ENCODE measurements around the gene CCBE1. TPM values are rescaled to one million over a fixed set of nuclear protein-coding genes. Genes with fewer than 3 reads are reported as not detected.

CCBE1 gene
- total RNA-seq, 1 experiment from 2014 or later, result 9.9 TPM

DNA sequence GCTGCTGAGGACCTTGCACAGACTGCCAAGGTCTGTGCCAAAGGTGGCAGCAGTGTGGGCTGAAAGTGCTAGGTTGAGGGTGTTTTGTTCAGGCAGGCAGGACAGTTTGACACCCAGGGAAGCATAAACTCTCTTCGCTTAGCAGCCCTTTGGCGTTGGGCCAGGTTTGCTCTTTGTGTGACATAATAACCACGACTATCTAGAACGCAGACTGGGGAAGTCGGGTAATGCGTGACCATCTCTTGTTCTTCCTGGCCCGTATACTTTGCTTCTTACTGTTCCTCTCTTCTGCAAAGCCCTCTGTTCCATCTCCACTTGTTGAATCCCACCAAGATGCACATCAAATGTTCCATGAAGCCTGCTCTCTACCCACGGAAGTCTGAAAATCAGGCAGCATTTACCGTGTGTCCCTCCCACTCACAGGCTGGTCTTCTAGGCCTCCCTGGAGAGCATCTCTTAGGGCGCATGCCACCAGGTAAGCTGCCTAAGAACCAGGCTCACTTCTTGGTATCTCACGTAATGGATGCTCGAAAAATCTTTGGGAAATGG, 241.4 kb downstream of the CCBE1 start:
- DNase-seq (ENCODE audit: low read depth), result no peak

DNA sequence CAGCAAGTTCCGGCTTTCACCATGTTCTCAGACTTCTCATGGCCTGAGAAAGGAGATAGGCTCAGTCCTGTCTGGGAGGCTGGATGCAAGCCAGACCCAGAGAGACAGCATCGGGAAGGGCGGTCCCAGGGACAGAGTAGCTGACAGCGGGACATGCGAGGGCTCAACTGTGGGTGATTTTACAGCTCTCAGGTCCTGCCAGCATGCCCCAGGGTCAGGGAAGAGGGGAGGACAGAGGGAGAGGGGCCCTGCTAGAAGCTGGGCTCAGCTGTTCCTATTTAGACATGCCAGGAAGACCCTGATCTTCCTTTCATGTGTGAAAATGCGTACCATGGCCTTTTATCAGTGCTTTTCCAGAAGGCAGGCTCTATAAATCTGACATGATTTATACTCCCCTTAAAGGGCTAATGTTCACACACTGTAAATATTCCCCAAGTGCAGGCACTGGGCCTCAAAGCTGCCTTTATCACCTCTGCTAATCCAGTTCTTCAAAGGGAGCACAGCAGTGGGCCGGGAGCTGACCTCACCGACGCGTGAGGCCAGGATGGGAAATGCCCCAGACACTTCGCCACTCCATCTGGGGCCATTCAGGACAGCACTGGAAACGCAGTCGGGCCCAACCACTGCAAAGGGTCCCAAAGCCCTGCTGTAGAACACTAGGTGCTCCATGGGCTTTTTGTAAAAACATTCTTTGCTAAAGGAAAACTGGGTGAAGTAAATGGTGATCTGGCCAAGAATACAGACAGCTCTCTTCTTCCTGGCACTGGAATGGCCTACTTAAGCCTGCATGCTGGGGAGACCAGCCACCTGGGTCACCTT, 242.1 kb downstream of the CCBE1 start:
- DNase-seq (ENCODE audit: low read depth), result no peak

DNA sequence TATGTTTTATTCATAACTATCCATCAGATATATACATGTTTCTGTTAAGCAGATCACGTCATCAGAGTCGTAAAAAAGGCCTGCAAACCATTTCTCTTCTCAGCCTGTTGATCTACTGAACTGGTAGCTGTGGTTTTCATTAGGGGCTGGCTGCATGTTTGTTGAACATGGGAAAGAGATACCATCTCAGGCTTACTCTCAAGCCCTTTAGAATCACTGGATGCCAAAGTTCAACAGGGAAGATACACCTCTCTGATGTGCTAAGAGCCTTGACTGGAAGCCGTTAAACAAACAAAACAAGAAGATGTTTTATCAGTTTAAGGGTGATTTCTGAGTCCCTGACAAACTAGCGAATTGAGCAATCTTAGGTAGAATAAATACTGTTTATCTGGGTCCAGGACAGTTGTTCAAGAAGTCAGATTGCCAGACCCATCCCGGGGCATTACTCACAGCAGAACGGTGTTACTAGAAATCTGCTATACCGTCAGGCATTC, 243.7 kb downstream of the CCBE1 start:
- DNase-seq (ENCODE audit: low read depth), result no peak

DNA sequence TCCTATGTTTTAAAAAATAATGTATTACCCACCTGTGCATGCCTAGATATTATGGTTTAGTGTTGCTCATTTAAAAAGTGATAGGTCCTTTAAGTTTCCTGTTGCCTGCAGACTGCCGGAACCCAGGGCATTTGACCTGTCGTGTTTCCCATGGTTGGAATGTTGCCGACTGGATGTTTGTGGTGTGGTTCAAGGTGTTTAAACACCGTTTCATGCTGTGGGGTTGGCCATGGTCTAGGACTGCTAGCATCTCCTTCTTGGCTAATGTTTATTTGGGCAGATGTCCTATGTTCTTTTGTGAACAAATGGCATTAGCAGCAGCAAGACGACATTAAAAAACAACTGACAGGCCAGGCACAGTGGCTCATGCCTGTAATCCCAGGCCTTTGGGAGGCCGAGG, 245.3 kb downstream of the CCBE1 start:
- DNase-seq (ENCODE audit: low read depth), result no peak

DNA sequence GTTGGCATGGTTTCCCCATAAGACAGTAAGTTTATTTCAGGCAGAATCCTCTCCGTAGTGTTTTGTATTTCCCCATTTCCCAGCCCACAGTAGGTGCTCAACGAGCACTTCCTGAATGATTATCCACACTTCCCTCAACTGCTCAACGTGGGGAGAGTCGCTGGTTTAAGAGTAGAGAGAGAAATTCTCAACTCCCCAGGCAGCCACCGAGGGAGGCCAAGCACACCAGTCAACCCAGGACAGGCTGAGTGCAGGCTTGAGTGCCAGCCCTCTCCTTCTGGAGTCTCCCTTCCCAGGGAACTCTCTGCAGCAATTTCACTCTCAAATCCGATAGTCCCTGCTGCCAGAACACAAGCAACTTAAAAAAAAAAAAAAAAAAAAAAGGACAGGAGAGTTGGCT, 246.2 kb downstream of the CCBE1 start:
- no peak for DNase-seq (ENCODE audit: low read depth)

DNA sequence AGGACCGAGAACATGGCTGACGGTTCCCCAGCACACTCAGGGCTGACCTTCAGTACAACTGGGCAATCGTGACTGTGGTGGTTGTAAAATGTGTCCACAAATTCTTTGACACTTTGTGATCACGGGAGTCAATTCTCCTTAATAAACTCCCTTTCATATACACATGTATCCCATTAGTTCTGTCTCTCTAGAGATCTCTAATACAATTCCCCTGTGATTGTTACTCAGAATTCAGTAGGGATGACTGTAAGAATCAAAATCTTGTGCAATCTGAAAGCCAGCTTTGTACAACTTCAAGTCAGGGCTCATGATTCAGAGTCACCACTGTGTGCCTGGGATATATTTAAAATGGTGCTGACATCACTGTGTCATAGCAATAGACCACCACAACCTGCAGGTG, 248.7 kb downstream of the CCBE1 start:
- no peak for DNase-seq (ENCODE audit: low read depth)

DNA sequence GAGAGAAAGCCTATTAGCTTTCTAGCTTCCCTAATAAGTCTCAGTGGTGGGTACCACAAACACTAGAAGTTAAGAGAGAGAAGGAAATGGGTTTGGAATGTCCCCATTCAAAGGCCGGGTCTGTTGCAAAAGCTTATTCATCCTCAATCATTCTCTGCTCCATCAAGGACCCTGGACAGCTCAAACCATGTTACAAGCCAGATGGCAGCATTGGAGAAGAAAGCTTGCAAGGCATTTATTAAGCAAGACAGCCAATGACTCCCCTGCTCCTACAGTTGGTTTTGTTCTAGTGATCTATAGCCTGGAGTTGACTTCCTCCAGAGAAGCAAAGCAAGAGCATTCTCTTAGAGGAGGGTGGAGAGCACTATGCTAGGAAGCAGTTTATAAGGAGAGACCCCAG, 251.2 kb downstream of the CCBE1 start:
- DNase-seq (ENCODE audit: low read depth), result peak; percentile 19

DNA sequence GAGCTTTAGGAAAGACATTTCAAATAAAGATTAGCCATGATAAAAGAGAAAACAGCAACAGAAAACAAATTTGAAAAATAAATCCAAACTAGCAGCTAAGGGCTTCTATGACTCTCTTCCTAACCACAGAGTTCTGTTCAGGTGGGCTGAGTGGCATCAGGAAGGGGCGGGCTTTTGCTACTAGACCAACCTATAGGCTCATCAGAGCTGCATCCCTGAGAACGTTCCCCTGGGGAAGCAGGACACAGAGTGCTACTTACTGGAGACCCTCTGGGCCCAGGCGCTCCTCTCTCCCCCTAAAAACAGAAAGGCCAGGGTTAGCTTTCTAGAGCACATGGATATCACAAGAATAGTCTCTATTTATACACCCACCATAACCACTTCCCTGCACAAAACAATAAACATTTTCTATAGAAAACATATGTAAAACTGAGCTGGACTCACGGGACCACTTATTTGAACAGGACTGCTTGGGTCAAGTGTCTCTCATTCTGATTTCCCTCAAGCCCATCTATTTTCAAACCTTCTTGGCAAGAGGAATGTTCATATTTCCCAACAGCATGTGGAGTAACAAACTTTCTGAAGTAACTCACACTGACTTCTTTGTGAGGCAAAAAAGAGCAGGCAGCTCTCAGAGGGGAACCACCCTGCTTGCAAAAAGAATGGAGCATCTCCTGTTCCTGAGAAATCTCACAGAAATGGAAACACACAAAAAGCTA, 259.2 kb downstream of the CCBE1 start:
- DNase-seq (ENCODE audit: low read depth), result no peak

DNA sequence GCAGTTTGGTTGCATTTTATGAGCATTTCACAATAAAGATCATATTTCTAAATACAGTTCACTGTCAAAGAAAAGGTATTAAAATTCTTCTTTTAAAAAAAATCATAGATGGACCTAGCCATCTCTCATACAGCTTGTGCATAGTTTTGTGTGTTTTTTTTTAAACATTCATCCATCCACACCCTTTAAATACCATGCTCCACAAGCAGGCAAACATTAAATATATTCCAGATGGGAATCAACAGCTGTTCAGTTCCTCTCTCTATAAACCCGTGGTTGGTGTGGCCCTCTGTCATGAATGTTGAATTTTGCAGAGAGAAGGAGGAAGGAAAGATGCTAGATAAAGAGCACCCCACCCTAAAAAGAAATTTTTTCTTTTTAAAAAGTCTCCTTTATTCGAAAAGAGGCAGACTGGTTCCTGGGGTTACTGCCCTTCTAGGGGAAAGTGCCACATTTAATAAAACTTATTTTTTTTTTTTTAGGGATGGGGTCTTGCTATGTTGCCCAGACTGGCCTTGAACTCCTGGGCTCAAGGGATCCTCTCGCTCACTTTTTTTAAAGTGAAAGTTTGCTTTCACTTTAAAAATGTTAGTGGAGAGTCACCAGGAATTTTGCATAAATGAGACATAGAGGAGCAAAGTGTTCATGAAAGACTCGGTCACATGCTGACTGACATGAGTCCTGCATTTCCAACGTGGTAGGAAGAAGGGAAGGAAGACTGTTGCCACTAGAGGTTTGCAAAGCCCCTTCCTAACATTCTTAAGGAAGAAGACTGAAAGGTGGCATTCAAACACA, 264.2 kb downstream of the CCBE1 start:
- no peak for DNase-seq (ENCODE audit: low read depth)

DNA sequence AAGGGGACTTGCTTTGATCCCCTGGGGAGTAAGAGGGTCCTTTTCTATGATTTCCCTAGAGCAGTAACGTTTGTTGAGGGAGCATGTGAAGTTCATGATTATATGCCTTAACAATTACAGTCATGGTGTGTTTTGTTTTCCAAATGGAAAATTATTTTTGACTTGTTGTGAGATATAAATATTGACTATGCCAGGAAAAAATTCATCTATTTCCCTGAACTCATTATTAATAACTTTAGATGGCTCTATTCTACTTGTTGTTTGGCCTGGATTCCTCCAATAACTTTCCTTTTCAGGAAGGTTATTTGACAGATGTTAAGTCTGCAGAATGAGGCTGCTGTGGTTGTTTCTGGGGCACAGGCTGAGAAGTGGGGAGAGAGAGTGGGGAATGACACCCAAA, 266.1 kb downstream of the CCBE1 start:
- DNase-seq (ENCODE audit: low read depth), result no peak

DNA sequence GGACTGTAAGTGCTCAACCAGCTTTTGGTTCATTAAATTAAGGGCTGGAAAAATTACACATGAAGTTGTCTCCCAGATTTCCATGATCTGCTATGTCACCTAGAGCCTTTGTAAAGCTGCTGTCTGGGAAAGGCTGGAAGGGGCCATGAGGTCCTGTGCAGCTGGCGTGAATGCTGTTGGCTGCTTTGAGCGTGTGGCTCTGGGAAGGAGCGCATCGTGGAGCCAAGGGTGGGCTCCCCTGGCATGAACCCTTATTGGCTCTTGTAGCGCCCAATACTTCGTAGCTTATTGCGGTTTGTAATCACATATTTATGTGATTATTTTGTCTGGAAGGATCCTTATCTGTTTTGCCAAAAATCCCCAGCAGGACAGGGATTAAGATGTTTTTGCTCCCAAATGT, 267.6 kb downstream of the CCBE1 start:
- DNase-seq (ENCODE audit: low read depth), result no peak

DNA sequence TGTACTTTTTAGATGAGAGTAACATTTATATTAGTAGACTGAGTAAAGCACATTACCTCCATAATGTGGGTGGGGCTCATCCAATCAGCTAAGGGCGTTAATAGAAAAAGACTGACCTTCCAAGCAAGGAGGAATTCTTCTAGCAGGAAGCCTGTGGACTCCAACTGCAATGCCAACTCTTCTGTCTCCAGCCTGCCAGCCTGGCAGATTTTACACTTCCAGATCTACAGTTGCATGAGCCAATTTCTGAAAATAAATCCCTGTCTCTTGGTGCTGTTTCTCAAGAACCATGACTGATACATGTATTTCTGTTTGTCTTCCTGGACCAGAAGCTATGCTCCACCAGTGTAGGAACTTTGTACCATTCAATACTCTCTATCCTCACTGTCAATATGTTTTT, 269.2 kb downstream of the CCBE1 start:
- no peak for DNase-seq (ENCODE audit: low read depth)

DNA sequence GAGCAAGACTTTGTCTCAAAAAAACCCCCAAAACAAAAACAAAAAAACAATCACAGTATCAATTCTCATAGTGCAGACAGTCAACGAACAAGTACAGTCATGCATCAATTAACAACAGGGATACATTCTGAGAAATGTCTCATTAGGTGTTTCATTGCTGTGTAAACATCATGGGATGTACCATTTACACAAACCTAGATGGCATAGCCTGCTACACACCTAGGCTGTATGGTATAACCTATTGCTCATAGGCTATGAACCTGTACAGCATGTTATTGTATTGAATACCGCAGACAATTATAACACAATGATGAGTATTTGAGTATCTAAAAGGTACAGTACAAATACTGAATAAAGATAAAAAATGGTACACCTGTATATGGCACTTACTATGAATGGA, 270.4 kb downstream of the CCBE1 start:
- no peak for DNase-seq (ENCODE audit: low read depth)

DNA sequence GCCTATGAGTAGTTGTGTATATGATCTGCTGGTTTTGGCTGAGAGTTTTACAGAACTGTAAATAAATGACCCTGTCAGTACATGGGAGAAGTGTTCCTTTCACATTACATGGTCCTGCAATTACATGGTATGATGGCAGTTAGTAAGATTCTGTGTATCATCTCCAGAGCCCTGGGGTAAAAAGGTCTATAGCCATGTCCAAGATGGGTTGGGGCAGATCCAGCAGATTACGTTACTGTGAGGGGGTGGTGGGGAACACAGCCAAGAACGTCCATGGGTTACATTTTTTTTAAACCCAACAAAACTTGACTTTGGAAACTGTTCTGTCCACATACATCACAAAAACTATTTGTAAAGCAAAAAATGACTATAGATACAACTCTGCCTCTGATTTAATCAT, 274.0 kb downstream of the CCBE1 start:
- DNase-seq (ENCODE audit: low read depth), result no peak

DNA sequence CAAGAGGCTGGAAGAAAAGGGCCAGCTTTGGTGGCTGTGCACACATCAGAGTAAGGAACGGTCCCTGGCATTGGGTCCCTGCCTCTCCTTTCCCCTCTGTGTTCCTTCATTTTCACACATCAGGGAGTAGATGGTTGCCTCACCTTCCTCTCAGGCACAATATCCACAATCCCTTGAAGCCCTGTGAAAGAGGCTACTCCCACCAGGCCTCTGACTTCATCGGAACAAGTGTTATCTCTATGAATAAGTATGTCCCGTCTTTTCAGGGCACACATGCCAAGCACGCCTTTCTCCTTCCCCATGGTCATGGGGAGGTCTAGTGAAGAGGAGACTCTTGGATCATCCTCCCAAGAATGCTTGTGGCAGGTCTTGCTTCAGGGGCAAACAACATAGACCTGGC, 277.0 kb downstream of the CCBE1 start:
- no peak for DNase-seq (ENCODE audit: low read depth)

DNA sequence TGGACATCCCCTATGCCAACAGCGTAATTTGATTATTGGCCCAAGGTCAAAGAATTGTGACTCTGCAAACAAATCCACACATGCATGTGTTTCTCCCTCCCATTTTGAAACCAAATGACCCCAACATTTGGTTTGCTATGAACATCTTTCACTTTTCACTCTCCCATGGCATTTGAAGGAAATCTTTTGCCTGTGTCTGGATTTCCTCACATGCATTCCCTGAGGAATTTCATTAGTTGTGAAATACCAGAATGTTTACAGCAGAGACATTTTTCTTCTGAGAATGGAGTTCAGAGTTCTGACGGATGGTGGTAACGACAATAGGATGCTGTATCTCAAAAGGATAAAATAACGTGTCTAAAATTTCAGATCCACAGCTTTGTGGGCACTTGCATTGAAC, 277.8 kb downstream of the CCBE1 start:
- DNase-seq (ENCODE audit: low read depth), result no peak

DNA sequence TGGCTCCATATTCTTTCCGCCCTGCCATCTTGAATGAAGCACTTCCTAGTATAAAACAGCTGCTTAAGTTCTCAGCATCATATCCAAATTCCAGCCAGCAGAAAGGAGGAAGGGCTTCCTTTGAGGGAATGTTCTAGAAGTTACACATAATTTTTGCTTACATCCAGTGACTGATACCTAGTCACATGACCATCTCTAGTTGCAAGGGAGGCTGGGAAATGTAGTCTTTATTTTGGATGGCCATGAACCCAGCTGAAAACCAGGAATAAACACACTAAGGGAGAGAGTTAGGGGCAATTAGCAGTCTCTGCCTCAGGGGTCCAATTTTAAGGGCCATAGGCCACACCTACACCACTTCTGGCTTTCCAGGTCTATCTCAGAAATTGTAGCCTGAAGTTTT, 280.4 kb downstream of the CCBE1 start:
- peak; percentile 9 for DNase-seq (ENCODE audit: low read depth)

DNA sequence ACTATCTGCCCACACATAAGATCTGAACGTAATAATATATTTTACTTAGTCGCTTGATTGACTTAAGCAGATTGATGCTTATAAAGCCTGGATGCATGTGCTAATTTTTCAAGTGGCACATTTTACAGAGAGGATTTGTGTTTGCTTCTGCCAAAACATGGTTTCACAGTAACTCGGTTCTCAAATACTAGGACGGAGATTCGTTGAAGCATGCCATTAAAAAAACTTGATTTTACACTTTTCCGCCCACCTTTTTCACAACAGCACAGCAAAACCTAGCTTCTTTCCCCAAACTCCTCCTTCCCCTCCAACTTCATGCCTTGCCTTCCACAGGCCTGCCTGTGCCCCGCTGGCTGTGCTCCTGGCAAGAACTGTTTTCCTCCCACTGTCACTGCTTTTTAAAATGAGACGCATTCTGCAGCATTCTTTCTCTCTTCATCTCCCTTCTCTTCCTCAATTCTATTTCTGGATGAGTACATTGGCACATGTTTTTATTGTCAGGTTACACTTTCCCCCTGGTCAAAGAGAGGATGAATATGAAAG, 283.0 kb downstream of the CCBE1 start:
- DNase-seq (ENCODE audit: low read depth), result no peak

DNA sequence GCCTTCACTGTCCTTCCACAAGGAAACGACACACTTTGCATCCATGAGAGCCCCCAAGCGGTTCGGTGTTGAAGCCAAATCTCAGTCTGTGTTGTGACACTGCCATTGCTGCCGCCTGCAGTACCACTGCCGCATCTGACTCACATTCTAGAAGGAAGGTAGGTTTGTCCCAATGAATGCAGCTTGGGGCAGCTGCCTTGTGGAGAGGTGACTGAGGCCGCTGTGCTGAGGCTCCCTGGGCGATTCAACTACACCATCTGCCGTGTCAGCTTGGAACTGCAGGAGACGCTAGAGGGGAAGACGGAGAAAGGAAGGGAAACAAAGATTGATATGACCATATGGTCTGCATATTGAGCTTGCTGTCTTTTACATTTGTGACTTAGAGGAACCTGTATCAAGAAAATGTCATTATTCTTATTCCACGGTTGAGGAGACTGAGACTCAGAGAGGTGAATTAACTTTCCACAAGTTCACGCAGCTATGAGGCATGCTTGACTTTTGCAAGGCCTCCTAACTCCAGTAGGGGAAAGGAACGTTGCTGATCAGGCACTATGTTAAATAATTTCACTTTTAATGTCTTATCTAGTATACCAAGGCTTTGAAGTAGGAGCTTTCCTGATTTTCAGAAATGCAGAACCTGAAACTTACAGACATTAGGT, 294.7 kb downstream of the CCBE1 start:
- DNase-seq (ENCODE audit: low read depth), result peak; percentile 79

DNA sequence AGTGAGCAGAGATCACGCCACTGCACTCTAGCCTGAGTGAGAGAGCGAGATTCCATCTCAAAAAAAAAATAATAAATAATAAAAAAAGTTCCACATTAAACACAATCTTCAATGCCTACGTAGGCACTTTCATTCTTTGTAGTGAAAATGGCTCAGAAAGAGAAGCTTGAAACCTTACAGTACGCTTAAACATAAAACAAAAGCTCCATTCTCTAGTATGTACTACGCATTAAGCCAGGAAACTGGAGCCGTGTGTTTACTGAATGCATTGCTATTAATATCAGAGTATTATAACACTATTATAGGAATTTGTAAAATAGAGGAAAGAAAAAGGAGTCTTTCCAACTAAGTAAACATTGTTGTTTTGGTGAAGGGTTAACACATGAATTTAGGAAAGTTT, 296.8 kb downstream of the CCBE1 start:
- no peak for DNase-seq (ENCODE audit: low read depth)

Measured in RPMI7951 (cell line).